ENCODE measurements around the gene DNAH9.

DNAH9 gene

GRCh38 chr17:11690681-11691080 is 92.4 kb downstream of the DNAH9 start:
- DNase-seq = no peak

GRCh38 chr17:11692688-11693087 is 94.4 kb downstream of the DNAH9 start:
- DNase-seq = no peak

GRCh38 chr17:11693284-11693683 is 95.0 kb downstream of the DNAH9 start:
- DNase-seq = no peak

- DNase-seq = no peak
Measured at GRCh38 chr17:11700668-11701067, 102.4 kb downstream of the DNAH9 start.

GRCh38 chr17:11701911-11702310 is 103.6 kb downstream of the DNAH9 start:
- DNase-seq = no peak

GRCh38 chr17:11704041-11704440 is 105.8 kb downstream of the DNAH9 start:
- no peak for DNase-seq

- no peak for DNase-seq
Measured at GRCh38 chr17:11705111-11705510, 106.8 kb downstream of the DNAH9 start.

GRCh38 chr17:11707586-11707985 is 109.3 kb downstream of the DNAH9 start:
- no peak for DNase-seq

- DNase-seq = no peak
Measured at GRCh38 chr17:11712456-11712855, 114.2 kb downstream of the DNAH9 start.

GRCh38 chr17:11719203-11719602 is 120.9 kb downstream of the DNAH9 start:
- no peak for DNase-seq

- no peak for DNase-seq
Measured at GRCh38 chr17:11719856-11720255, 121.6 kb downstream of the DNAH9 start.

- no peak for DNase-seq
Measured at GRCh38 chr17:11720816-11721215, 122.5 kb downstream of the DNAH9 start.

GRCh38 chr17:11730747-11731146 is 132.5 kb downstream of the DNAH9 start:
- DNase-seq = no peak

- no peak for DNase-seq
Measured at GRCh38 chr17:11736613-11737312, 138.5 kb downstream of the DNAH9 start.

GRCh38 chr17:11737313-11737679 is 139.0 kb downstream of the DNAH9 start:
- DNase-seq = no peak

GRCh38 chr17:11738151-11738550 is 139.9 kb downstream of the DNAH9 start:
- no peak for DNase-seq

GRCh38 chr17:11739351-11739750 is 141.1 kb downstream of the DNAH9 start:
- no peak for DNase-seq

- no peak for DNase-seq
Measured at GRCh38 chr17:11739848-11740247, 141.6 kb downstream of the DNAH9 start.

GRCh38 chr17:11742886-11743285 is 144.6 kb downstream of the DNAH9 start:
- no peak for DNase-seq

- DNase-seq = no peak
Measured at GRCh38 chr17:11744696-11745095, 146.4 kb downstream of the DNAH9 start.

GRCh38 chr17:11747441-11747840 is 149.2 kb downstream of the DNAH9 start:
- no peak for DNase-seq

GRCh38 chr17:11757815-11758214 is 159.5 kb downstream of the DNAH9 start:
- no peak for DNase-seq

- no peak for DNase-seq
Measured at GRCh38 chr17:11768106-11768505, 169.8 kb downstream of the DNAH9 start.

GRCh38 chr17:11768981-11769380 is 170.7 kb downstream of the DNAH9 start:
- DNase-seq = no peak

- no peak for DNase-seq
Measured at GRCh38 chr17:11772031-11772430, 173.8 kb downstream of the DNAH9 start.
